ENCODE data around the gene RGS14.

RGS14 gene

GRCh38 chr5:177393206-177393765, 35.6 kb downstream of the RGS14 start:
- Histone ChIP-seq H4K20me1 (ENCODE audit: insufficient read depth) (no peaks in the 10 kb centered on the region), H3K4me2 (no peak overlapping the region), H3K4me3 (IDR thresholded peaks at IDR 0.05; ENCODE audit: insufficient read depth, low read depth, low read length) (no peak overlapping the region), H2AFZ (ENCODE audit: low read depth) (no peak overlapping the region), H3K9ac (no peak overlapping the region), H3K79me2 (ENCODE audit: insufficient read depth, low read depth) (no peaks in the 10 kb centered on the region), H3K4me1 (ENCODE audit: low read depth, poor library complexity, severe bottlenecking) (no peaks in the 10 kb centered on the region), H3K27ac (no peak overlapping the region), H3K36me3 (ENCODE audit: insufficient read depth) (no peaks in the 10 kb centered on the region), H3K27me3 (ENCODE audit: insufficient read depth, low read depth) (no peaks in the 10 kb centered on the region)
- TF ChIP-seq CTCF (conservative IDR thresholded peaks at IDR 0.05; ENCODE audit: low read depth, low read length): no peak

- H3K4me1 ChIP-seq (ENCODE audit: low read depth, poor library complexity, severe bottlenecking): no peaks in the 10 kb centered on the region
- no peak for TF ChIP-seq CTCF (conservative IDR thresholded peaks at IDR 0.05; ENCODE audit: low read depth, low read length)
- H4K20me1 ChIP-seq (ENCODE audit: insufficient read depth): no peaks in the 10 kb centered on the region
- no peak overlapping the region for H3K27ac ChIP-seq
- H3K4me3 ChIP-seq (IDR thresholded peaks at IDR 0.05; ENCODE audit: insufficient read depth, low read depth, low read length): no peak overlapping the region
- no peak overlapping the region for H3K9ac ChIP-seq
- H3K36me3 ChIP-seq (ENCODE audit: insufficient read depth): no peaks in the 10 kb centered on the region
- H3K27me3 ChIP-seq (ENCODE audit: insufficient read depth, low read depth): no peaks in the 10 kb centered on the region
- no peak overlapping the region for H3K4me2 ChIP-seq
- H3K79me2 ChIP-seq (ENCODE audit: insufficient read depth, low read depth): no peaks in the 10 kb centered on the region
- H2AFZ ChIP-seq (ENCODE audit: low read depth): no peak overlapping the region
These were observed 36.3 kb downstream of the RGS14 start for GRCh38 chr5:177393990-177394389.

GRCh38 chr5:177396078-177396477, 38.4 kb downstream of the RGS14 start:
- no peaks in the 10 kb centered on the region for H3K4me1 ChIP-seq (ENCODE audit: low read depth, poor library complexity, severe bottlenecking)
- H2AFZ ChIP-seq (ENCODE audit: low read depth): no peak overlapping the region
- H4K20me1 ChIP-seq (ENCODE audit: insufficient read depth): no peaks in the 10 kb centered on the region
- no peak for TF ChIP-seq CTCF (conservative IDR thresholded peaks at IDR 0.05; ENCODE audit: low read depth, low read length)
- H3K27me3 ChIP-seq (ENCODE audit: insufficient read depth, low read depth): no peaks in the 10 kb centered on the region
- H3K27ac ChIP-seq: no peak overlapping the region
- H3K9ac ChIP-seq: no peak overlapping the region
- no peaks in the 10 kb centered on the region for H3K36me3 ChIP-seq (ENCODE audit: insufficient read depth)
- H3K4me3 ChIP-seq (IDR thresholded peaks at IDR 0.05; ENCODE audit: insufficient read depth, low read depth, low read length): no peak overlapping the region
- H3K4me2 ChIP-seq: no peak overlapping the region
- H3K79me2 ChIP-seq (ENCODE audit: insufficient read depth, low read depth): no peaks in the 10 kb centered on the region

- H3K79me2 ChIP-seq (ENCODE audit: insufficient read depth, low read depth): no peaks in the 10 kb centered on the region
- no peaks in the 10 kb centered on the region for H3K27me3 ChIP-seq (ENCODE audit: insufficient read depth, low read depth)
- no peak overlapping the region for H2AFZ ChIP-seq (ENCODE audit: low read depth)
- no peaks in the 10 kb centered on the region for H3K4me1 ChIP-seq (ENCODE audit: low read depth, poor library complexity, severe bottlenecking)
- H3K27ac ChIP-seq: no peak overlapping the region
- no peak overlapping the region for H3K4me3 ChIP-seq (IDR thresholded peaks at IDR 0.05; ENCODE audit: insufficient read depth, low read depth, low read length)
- H3K9ac ChIP-seq: no peak overlapping the region
- no peaks in the 10 kb centered on the region for H4K20me1 ChIP-seq (ENCODE audit: insufficient read depth)
- no peak for TF ChIP-seq CTCF (conservative IDR thresholded peaks at IDR 0.05; ENCODE audit: low read depth, low read length)
- H3K36me3 ChIP-seq (ENCODE audit: insufficient read depth): no peaks in the 10 kb centered on the region
- H3K4me2 ChIP-seq: no peak overlapping the region
These were observed 39.1 kb downstream of the RGS14 start for GRCh38 chr5:177396807-177397206.

Data from KMS-11 (cell line).